Ramos (cell line): ENCODE results near the gene NEIL1.

ENCODE experiments used
- in situ Hi-C: fragments of 300-500 bp; cut with MboI; formaldehyde crosslinking; loops from one replicate; pipeline ENCODE4 v1.14.3; 2022; ENCODE audit warnings: low sequenced_read_pairs; ENCODE audit not compliant: unreplicated experiment

The NEIL1 gene

GRCh38 chr15:75353604-75354003 is 6.8 kb downstream of the NEIL1 start:
- in situ Hi-C loops, result loop anchor here (25.0 kb wide), 1 partner anchor 284 kb away; the partner anchor contains the start of genes IMP3, SNUPN and SNX33

- in situ Hi-C loops, result loop anchor here (25.0 kb wide), 1 partner anchor 283 kb away; the partner anchor contains the start of genes IMP3, SNUPN and SNX33
Observed at GRCh38 chr15:75354454-75354853, 7.6 kb downstream of the NEIL1 start.

GRCh38 chr15:75355369-75355768 is 8.5 kb downstream of the NEIL1 start:
- in situ Hi-C loops, result loop anchor here (25.0 kb wide), 1 partner anchor 282 kb away; the partner anchor contains the start of genes IMP3, SNUPN and SNX33

- in situ Hi-C loops, result loop anchor here (25.0 kb wide), 1 partner anchor 281 kb away; the partner anchor contains the start of genes IMP3, SNUPN and SNX33
Observed at GRCh38 chr15:75356006-75356405, 9.2 kb downstream of the NEIL1 start.

- in situ Hi-C loops, result loop anchor here (25.0 kb wide), 1 partner anchor 281 kb away; the partner anchor contains the start of genes IMP3, SNUPN and SNX33
Observed at GRCh38 chr15:75356517-75356916, 9.7 kb downstream of the NEIL1 start.

- in situ Hi-C loops, result loop anchor here (25.0 kb wide), 1 partner anchor 279 kb away; the partner anchor contains the start of genes IMP3, SNUPN and SNX33
Observed at GRCh38 chr15:75357976-75358673, 11.3 kb downstream of the NEIL1 start.

- in situ Hi-C loops, result loop anchor here (25.0 kb wide), 1 partner anchor 278 kb away; the partner anchor contains the start of genes IMP3, SNUPN and SNX33
Observed at GRCh38 chr15:75358771-75359536, 12.1 kb downstream of the NEIL1 start.

- in situ Hi-C loops, result loop anchor here (25.0 kb wide), 1 partner anchor 278 kb away; the partner anchor contains the start of genes IMP3, SNUPN and SNX33
Observed at GRCh38 chr15:75359537-75360250, 12.9 kb downstream of the NEIL1 start.

GRCh38 chr15:75360391-75360790 is 13.6 kb downstream of the NEIL1 start:
- in situ Hi-C loops, result loop anchor here (25.0 kb wide), 1 partner anchor 277 kb away; the partner anchor contains the start of genes IMP3, SNUPN and SNX33

GRCh38 chr15:75360856-75361255 is 14.0 kb downstream of the NEIL1 start:
- in situ Hi-C loops, result loop anchor here (25.0 kb wide), 1 partner anchor 276 kb away; the partner anchor contains the start of genes IMP3, SNUPN and SNX33

- in situ Hi-C loops, result loop anchor here (25.0 kb wide), 1 partner anchor 276 kb away; the partner anchor contains the start of genes IMP3, SNUPN and SNX33
Observed at GRCh38 chr15:75361361-75361988, 14.6 kb downstream of the NEIL1 start.

GRCh38 chr15:75361989-75362641 is 15.3 kb downstream of the NEIL1 start:
- in situ Hi-C loops, result loop anchor here (25.0 kb wide), 1 partner anchor 275 kb away; the partner anchor contains the start of genes IMP3, SNUPN and SNX33

- in situ Hi-C loops, result loop anchor here (25.0 kb wide), 1 partner anchor 275 kb away; the partner anchor contains the start of genes IMP3, SNUPN and SNX33
Observed at GRCh38 chr15:75362642-75363249, 15.9 kb downstream of the NEIL1 start.

GRCh38 chr15:75363786-75364185 is 16.9 kb downstream of the NEIL1 start:
- in situ Hi-C loops, result loop anchor here (25.0 kb wide), 1 partner anchor 274 kb away; the partner anchor contains the start of genes IMP3, SNUPN and SNX33

GRCh38 chr15:75364881-75365280 is 18.0 kb downstream of the NEIL1 start:
- in situ Hi-C loops, result loop anchor here (25.0 kb wide), 1 partner anchor 272 kb away; the partner anchor contains the start of genes IMP3, SNUPN and SNX33

- in situ Hi-C loops, result loop anchor here (25.0 kb wide), 1 partner anchor 271 kb away; the partner anchor contains the start of genes IMP3, SNUPN and SNX33
Observed at GRCh38 chr15:75366163-75366562, 19.3 kb downstream of the NEIL1 start.

GRCh38 chr15:75367006-75367405 is 20.2 kb downstream of the NEIL1 start:
- in situ Hi-C loops, result loop anchor here (25.0 kb wide), 1 partner anchor 270 kb away; the partner anchor contains the start of genes IMP3, SNUPN and SNX33
